CD4-positive, alpha-beta T cell treated with Interleukin-4 for 4 hours (primary cell): ENCODE measurements around the gene POLR3GL.

Experiments used
- DNase-seq: peaks from one replicate; pipeline ENCODE4 v3.0.0-alpha.2; 2020

Gene POLR3GL

GRCh38 chr1:145993618-145994390, 29.3 kb downstream of the POLR3GL start:
- DNase-seq: no peak

- DNase-seq: peak; percentile 51
These were observed 30.1 kb downstream of the POLR3GL start for GRCh38 chr1:145994391-145995120.

- DNase-seq: no peak
These were observed 30.8 kb downstream of the POLR3GL start for GRCh38 chr1:145995148-145995881.

GRCh38 chr1:145995964-145996432, 31.5 kb downstream of the POLR3GL start:
- no peak for DNase-seq

GRCh38 chr1:145996433-145997015, 32.0 kb downstream of the POLR3GL start, which contains the start of gene TXNIP:
TXNIP (minus strand) TSS chr1:145996579; CDS start chr1:145996266, 313 bp downstream.
- DNase-seq: peak; percentile 95

GRCh38 chr1:145997016-145997717, 32.7 kb downstream of the POLR3GL start:
- peak; percentile 87 for DNase-seq

GRCh38 chr1:145997718-145998023, 33.2 kb downstream of the POLR3GL start:
- DNase-seq: no peak

- peak; percentile 81 for DNase-seq
These were observed 35.0 kb downstream of the POLR3GL start for GRCh38 chr1:145999321-146000024.

GRCh38 chr1:146001709-146002108, 37.2 kb downstream of the POLR3GL start:
- DNase-seq: no peak

- DNase-seq: no peak
These were observed 43.1 kb downstream of the POLR3GL start for GRCh38 chr1:146007489-146008133.

GRCh38 chr1:146010126-146010738, 45.7 kb downstream of the POLR3GL start:
- DNase-seq: no peak

- DNase-seq: peak; percentile 79
These were observed 48.4 kb downstream of the POLR3GL start for GRCh38 chr1:146012703-146013558.

GRCh38 chr1:146013559-146013922, 49.1 kb downstream of the POLR3GL start:
- DNase-seq: no peak

GRCh38 chr1:146016891-146017290, 52.4 kb downstream of the POLR3GL start:
- no peak for DNase-seq

- DNase-seq: no peak
These were observed 55.0 kb downstream of the POLR3GL start for GRCh38 chr1:146019231-146020057.

- DNase-seq: no peak
These were observed 55.9 kb downstream of the POLR3GL start for GRCh38 chr1:146020058-146021049.

- DNase-seq: no peak
These were observed 56.6 kb downstream of the POLR3GL start for GRCh38 chr1:146021050-146021445.
